ENCODE measurements around the gene YIPF1. TPM values are rescaled to one million over a fixed set of nuclear protein-coding genes. Genes with fewer than 3 reads are reported as not detected.

YIPF1 gene
- 13.8 and 15.5 TPM in 2 replicates for total RNA-seq (2013; cell fraction: nucleolus; rRNA removed)
- 20.4 and 24.6 TPM in 2 replicates for total RNA-seq (2014; rRNA removed)
- 17.1 and 20.6 TPM in 2 replicates for total RNA-seq (2014; rRNA removed; fragmentation: Illumina TruSeq; extraction: Trizol)
- 13.5 and 14.5 TPM in 2 replicates for total RNA-seq (2021)
- 17.5 TPM for polyA plus RNA-seq (2011; ENCODE audit: low read depth)
- 36.0 and 36.3 TPM in 2 replicates for polyA plus RNA-seq (2011; rRNA removed)
- 30.2 and 33.3 TPM in 2 replicates for polyA plus RNA-seq (2011; cell fraction: cytosol; rRNA removed)
- 17.6 and 21.2 TPM in 2 replicates for polyA plus RNA-seq (2011; cell fraction: nucleus; rRNA removed)
- polyA plus RNA-seq (2012), result 12.5 and 12.8 TPM in 2 replicates
- 23.4 and 30.2 TPM in 2 replicates for polyA plus RNA-seq (2014; fragmentation: Illumina TruSeq; extraction: Trizol)
- 10 to 100 TPM; 13.0 to 15.7 TPM for polyA plus RNA-seq (2014; fragmentation: Nextera tagmentation; extraction: Ambion mirVana)
- 16.6 and 17.7 TPM in 2 replicates for polyA plus RNA-seq (2014; rRNA removed)
- polyA plus RNA-seq (2016; fragmentation: Nextera tagmentation; extraction: Ambion mirVana), result 10 to 100 TPM; 20.2 to 24.2 TPM
- 24.9 and 28.0 TPM in 2 replicates for polyA minus RNA-seq (2011; rRNA and poly(A)+ RNA removed)
- polyA minus RNA-seq (2011; cell fraction: cytosol; rRNA and poly(A)+ RNA removed), result 5.9 and 10.4 TPM in 2 replicates
- polyA minus RNA-seq (2011; cell fraction: nucleus; rRNA and poly(A)+ RNA removed), result 7.3 and 7.4 TPM in 2 replicates
- percentile 72 among the genes with signal in this experiment for Bru-seq, nascent RNA
- BruChase-seq, experiment 1, labeled RNA remaining after a 6-hour chase, result percentile 68 among the genes with signal in this experiment
- BruChase-seq, experiment 2, labeled RNA remaining after a 2-hour chase, result percentile 72 among the genes with signal in this experiment
- long read RNA-seq, experiment 1, transcript YIPF1-201 (11 exons, 1,858 nt), result major isoform, 8 of 28 reads
- long read RNA-seq, experiment 1, partial matches to known transcripts, result 2 of 28 reads
- long read RNA-seq, experiment 1, other reads (novel, unspliced or antisense), result 14 of 28 reads
- long read RNA-seq, experiment 2, transcript YIPF1-201 (11 exons, 1,858 nt), result minor isoform, 14 of 145 reads
- long read RNA-seq, experiment 2, transcript YIPF1-203 (11 exons, 1,602 nt), result major isoform, 22 of 145 reads
- long read RNA-seq, experiment 2, partial matches to known transcripts, result 12 of 145 reads
- long read RNA-seq, experiment 2, other reads (novel, unspliced or antisense), result 96 of 145 reads

DNA sequence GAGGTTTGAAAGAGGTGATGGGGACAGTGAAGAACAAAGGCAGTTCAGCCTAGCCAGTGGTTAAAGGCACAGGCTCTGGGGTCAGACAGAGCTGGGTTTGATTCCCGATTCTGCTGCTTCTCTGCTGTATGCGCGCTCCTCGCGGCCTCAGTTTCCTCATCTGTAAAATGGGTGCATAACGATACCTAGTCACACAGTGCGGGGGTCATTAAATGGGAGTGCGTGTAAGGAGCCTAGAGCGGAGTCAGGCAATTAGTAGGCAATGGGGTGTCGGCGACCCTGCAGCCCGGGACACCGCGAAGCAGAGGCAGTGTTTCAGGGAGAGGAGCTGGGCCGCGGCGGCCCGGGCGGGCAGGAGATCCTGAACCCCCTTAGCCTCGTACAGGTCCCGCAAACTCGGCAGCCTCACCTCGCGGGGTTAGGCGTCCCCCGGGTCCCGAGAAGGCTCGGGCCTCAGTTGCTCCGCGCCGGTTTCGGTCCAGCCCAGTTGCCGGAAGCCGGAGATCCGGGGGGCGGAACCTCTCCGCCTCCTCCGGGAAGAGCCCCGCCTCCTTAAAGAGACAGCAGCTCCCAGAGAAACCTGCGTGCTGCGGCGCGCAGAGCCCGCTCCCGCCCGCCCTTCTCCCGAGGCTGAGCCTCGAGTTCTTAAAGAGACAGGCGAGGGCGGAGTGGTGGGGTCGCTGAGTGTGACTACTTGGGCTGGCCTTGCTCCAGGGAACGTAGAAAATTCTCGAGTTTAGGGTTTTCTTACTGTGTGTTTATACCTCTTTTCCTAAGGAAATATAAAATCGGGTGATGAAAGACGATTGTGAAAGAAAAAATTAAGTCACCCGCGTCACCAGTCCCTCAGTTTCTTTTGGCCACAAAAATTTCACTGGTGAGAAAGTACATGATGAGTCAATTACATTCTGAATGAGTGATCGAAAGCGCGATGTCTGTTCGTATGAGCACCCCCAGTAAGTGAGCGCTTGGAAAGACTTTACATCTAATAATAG lies at the start of gene YIPF1:
Gene YIPF1 (minus strand): TSS at position 494 of the 995 bp plus-strand sequence. CDS start 860 bp downstream, outside the sequence.
- in situ Hi-C loops (cut with MboI) (loop anchor here (5.0 kb wide), 1 partner anchor 53 kb away; no protein-coding TSS in a partner anchor), intact Hi-C loops (cut with micrococcal nuclease; ENCODE audit: unreplicated experiment) (loop anchor here (5.0 kb wide), 1 partner anchor 163 kb away; the partner anchor contains the start of genes TCEANC2 and TMEM59)
- no peaks in the 10 kb centered on the region for H3K27me3 ChIP-seq (replicated peaks in 1 of 2; ENCODE audit: control insufficient read depth in 2 of 2, insufficient read depth in 2 of 2, low read length in 1 of 2)
- H3K9ac ChIP-seq (ENCODE audit: control insufficient read depth, insufficient read depth, low read length), result peak within 1 kb of the TSS; percentile 72
- TSS peak; percentile 75 for BruUV-seq (replicated peaks)
- peak within 1 kb of the TSS; percentile 85 for H3K27ac ChIP-seq (ENCODE audit: control insufficient read depth, insufficient read depth)
- peak within 1 kb of the TSS; percentile 91 for H2AFZ ChIP-seq (ENCODE audit: control insufficient read depth, low read depth, low read length)
- ChIA-PET CTCF (interaction anchor here (0.7 to 4.6 kb wide), 8 partner anchors 10 to 70 kb away, joined by 3 to 33 read pairs (median 4); partner anchors contain the start of genes IFT25 and LRRC42), POLR2A (interaction anchor here (0.6 to 1.5 kb wide), 4 partner anchors 9 to 56 kb away, joined by 3 to 5 read pairs (median 4); partner anchors contain the start of gene IFT25), SMC1A (ENCODE audit: uncharacterized antibody, unreplicated experiment) (interaction anchor here (1.0 to 2.6 kb wide), 5 partner anchors 11 to 66 kb away, joined by 3 to 10 read pairs (median 4); partner anchors contain the start of genes IFT25 and LRRC42), RAD21 (ENCODE audit: unreplicated experiment) (interaction anchor here (1.0 to 1.6 kb wide), 4 partner anchors 10 to 61 kb away, joined by 3 to 14 read pairs (median 5); partner anchors contain the start of genes IFT25 and LRRC42)
- H3K4me2 ChIP-seq (ENCODE audit: control insufficient read depth, insufficient read depth), result peak within 1 kb of the TSS; percentile 84
- ATAC-seq, result peak; percentile 98
- peak; percentile 48 for DNase-seq (ENCODE audit: low read depth, low spot score)
- peak within 1 kb of the TSS; percentile 80 for H3K4me3 ChIP-seq
- peaks cover 5% of the 10 kb centered on the region; the same call in 1 of the 2 replicates for H3K4me1 ChIP-seq (ENCODE audit: control insufficient read depth, insufficient read depth, low read length)
- H3K36me3 ChIP-seq (ENCODE audit: control insufficient read depth in 2 of 2, insufficient read depth in 2 of 2, low read length in 1 of 2), result no peaks in the 10 kb centered on the region
- WGBS (ENCODE audit: insufficient coverage, insufficient replicate concordance, low lambda C conversion rate, missing lambda C conversion rate), result 1% methylated on average over 62 of the region's 62 CpGs
- no peaks in the 10 kb centered on the region for H4K20me1 ChIP-seq (ENCODE audit: control insufficient read depth, insufficient read depth)
- peaks cover 5% of the 10 kb centered on the region for H3K79me2 ChIP-seq (ENCODE audit: control insufficient read depth, insufficient read depth, low read length)
- no peaks in the 10 kb centered on the region for H3K9me3 ChIP-seq (replicated peaks; ENCODE audit: control insufficient read depth, insufficient read depth, low read length)
- FAIRE-seq, result peak; percentile 75
- peak; percentile 97 for TF ChIP-seq SMARCA5 (IDR thresholded peaks at IDR 0.05)
- peak in 1 of 2 experiments; percentile 9; a peak in 1 of 4 replicates for TF ChIP-seq ETV6 (conservative IDR thresholded peaks at IDR 0.05 in 1 of 2, IDR thresholded peaks at IDR 0.05 in 1 of 2; ENCODE audit: borderline replicate concordance in 1 of 2, low read depth in 1 of 2)
- peak; percentile 68 for TF ChIP-seq FOXK2 (IDR thresholded peaks at IDR 0.05)
- TF ChIP-seq, protein P1, sequence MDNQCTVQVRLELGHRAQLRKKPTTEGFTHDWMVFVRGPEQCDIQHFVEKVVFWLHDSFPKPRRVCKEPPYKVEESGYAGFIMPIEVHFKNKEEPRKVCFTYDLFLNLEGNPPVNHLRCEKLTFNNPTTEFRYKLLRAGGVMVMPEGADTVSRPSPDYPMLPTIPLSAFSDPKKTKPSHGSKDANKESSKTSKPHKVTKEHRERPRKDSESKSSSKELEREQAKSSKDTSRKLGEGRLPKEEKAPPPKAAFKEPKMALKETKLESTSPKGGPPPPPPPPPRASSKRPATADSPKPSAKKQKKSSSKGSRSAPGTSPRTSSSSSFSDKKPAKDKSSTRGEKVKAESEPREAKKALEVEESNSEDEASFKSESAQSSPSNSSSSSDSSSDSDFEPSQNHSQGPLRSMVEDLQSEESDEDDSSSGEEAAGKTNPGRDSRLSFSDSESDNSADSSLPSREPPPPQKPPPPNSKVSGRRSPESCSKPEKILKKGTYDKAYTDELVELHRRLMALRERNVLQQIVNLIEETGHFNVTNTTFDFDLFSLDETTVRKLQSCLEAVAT (IDR thresholded peaks at IDR 0.05), result peak; percentile 61
- peak in 1 of 2 experiments; percentile 51; a peak in 1 of 3 replicates for TF ChIP-seq EGR1 (IDR thresholded peaks at IDR 0.05; ENCODE audit: borderline replicate concordance in 1 of 2, low read depth in 2 of 2, low read length in 2 of 2)
- no peak for TF ChIP-seq NFYB (IDR thresholded peaks at IDR 0.05; ENCODE audit: insufficient read depth, low read depth, low read length)
- TF ChIP-seq GABPA (IDR thresholded peaks at IDR 0.05; ENCODE audit: low read depth), result peak; percentile 65
- 0 out of 2 replicates have a peak, but pooled peaks have one; percentile 48 for TF ChIP-seq PKNOX1 (IDR thresholded peaks at IDR 0.05)
- peak; percentile 94 for TF ChIP-seq ZNF217 (IDR thresholded peaks at IDR 0.05)
